ENCODE data around the gene TADA1.

Gene TADA1, protein sequence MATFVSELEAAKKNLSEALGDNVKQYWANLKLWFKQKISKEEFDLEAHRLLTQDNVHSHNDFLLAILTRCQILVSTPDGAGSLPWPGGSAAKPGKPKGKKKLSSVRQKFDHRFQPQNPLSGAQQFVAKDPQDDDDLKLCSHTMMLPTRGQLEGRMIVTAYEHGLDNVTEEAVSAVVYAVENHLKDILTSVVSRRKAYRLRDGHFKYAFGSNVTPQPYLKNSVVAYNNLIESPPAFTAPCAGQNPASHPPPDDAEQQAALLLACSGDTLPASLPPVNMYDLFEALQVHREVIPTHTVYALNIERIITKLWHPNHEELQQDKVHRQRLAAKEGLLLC

DNA sequence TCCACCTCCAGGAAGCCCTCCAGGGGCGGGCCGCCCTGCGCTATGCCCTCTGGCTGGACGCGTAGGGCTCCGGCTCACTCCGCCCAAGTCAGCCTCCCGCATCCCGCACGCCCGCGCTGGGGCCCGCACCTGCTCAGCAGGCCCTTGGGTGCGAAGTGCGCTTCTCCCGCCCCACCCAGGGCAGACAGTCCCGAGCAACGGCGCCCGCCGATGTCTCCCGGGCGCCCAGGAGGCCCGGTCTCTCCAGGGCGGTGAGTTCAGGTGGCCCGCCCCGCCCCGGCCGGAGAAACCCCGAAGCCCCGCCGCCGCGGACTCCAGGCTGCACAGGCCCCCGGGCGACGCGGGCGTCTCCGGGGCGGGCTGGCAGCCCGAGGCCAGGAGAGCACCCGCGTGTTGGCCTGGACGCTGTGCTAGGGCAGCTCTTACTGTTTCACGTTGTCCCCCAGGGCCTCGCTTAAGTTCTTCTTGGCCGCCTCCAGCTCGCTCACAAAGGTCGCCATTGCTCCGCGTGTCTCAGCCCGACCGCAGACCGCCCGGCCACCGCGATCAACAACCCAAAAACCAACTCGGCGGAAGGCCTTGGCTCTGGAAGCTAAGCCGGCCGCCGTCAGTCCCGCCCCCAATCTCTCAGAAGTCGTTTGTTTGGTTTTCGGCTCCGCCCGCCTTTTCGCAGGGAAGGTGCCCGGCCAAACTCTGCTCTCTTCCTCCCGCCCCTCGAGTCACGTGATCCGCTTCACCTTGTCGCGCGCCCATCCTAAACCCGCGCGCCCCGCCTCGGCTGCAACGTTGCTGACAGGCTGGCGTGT is at the start of gene TADA1:
Gene TADA1 (minus strand): TSS at position 531 of the 806 bp plus-strand sequence. CDS start 31 bp downstream, at position 500.
- DNase-seq: peak; percentile 100

DNA sequence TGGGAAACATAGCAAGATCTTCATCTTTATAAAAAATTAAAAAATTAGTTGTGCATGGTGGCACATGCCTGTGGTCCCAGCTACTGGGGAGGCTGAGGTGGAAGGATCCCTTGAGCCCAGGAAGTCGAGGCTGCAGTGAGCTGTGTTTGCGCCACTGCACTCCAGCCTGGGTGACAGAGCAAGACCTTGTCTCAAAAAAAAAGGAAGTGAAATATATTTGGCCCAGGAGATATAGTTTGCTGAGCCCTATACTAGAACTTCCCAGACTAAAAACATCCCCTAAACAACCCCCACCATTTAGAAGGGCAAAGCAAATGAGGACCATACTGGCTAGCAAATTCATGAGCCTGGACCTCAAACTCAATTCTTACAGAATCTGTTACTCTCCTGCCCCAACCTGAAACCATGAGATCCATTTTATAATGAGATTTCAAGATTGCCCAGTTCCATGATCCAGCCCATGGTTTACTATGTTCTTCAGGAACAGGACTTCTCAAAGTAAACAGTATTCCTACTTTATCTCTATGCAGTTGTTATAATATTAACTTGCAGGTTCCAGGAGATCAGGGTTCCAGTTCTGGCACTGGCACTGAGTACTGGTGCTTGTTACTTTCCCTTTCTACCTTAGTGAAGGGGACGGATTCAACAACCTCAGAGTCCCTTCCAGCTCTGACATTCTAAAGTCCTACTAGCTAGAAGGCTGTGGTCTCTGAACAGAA is 48.9 kb upstream of the TADA1 start:
- no peak for DNase-seq

DNA sequence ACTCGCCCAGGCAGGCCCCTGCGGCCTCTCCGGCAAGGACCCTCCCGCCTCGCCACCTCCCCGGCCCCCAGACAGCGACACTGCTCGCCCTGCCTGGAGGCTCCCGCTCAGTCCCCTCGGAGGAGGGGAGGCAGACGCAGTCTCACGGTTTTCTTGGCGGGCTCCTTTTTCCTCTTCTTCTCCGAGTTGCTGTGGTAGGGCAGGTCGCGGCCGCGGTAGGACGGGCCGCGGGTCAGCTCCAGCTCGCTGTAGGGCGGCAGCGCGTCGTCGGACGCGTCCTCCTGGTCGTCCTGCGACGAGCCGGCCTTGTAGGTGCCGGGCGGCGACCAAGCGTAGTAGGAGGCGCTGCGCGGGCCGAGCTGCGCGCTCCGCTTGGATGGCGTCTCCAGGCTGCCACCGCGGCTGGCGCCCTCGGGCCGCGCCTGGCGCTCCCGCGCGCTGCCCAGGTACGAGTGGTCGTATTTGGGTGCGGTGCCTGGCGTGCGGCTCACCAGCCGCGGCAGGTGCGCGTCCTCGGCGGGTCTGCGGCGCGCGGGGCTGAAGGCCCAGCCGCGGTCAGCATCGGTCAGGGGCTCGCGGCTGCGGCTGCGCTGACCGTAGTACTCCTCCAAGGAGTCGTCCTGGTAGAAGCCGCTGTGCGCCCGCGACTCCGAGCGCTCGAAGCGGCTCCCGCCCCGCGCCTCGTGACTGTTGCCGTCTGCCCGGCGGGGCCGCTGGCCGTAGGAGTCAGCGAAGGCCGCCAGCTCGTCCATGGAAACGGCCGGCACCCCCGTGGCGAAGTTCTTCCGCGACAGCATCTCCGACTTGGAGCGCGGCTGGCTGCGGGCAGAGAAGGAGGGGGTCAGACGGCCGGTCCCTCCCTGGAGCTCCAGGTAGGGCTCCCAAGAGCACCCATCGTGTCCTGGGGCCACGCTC is 44.8 kb upstream of the TADA1 start:
- no peak for DNase-seq

- DNase-seq: no peak
Measured at GRCh38 chr1:166918956-166919316, 42.9 kb upstream of the TADA1 start.

DNA sequence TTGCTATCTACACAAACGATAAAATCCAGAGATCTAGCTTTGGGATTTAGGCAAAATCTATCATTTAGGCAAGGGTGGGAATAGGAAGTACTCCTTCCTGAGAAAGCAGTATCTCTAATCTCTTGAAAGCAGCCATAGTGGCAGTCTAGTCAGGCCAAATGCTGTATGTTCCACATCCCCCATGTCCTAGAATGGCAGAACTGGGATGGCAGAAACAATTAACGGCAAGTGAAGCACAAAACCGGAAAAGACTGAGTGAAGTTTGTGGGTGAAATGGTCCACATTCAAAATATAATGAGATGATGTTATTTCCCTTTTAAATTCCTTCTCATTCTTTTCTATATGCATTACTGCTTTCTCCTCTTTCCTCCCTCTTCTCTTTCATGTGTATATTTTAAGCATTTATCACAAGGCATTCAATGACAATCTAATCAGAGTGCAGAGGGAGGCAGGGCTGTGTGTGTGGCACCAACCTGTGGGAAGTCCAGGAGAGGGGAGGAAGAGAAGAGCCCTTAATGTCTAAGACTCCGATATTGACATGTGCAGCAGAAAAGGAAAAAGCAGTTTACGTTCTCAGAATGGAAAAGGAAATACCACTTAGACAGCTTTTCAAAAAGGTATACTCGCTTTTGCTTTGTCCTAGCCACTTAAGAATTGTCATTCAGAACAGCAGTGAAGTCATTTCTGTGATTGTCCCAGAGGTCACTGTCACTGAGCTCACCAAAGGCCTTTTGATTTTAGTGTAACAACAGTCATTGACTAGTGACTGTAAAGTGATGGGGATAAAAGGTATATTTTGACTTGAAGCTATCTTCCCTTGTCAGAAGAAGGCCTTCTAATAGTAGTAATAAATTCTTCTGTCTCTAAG is 42.3 kb upstream of the TADA1 start:
- DNase-seq: no peak

DNA sequence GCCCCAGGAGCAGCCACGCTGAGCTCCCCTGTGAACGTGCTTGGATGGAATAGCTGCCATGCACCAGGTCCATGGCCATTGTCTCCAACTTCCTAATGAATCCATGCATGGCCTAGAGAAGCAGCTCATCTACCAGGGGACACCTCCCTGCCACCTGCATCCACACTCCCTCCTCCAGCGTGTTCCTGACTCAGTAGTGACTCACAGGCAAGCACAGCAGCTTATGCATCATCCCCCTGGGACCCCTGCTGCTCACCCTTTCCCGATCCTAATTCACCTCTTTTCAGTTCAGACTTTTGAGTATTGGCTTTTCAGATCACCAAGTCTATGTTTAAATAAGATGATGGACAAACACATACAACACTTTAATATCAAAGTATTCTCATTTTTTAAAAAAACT is 39.9 kb upstream of the TADA1 start:
- no peak for DNase-seq

DNA sequence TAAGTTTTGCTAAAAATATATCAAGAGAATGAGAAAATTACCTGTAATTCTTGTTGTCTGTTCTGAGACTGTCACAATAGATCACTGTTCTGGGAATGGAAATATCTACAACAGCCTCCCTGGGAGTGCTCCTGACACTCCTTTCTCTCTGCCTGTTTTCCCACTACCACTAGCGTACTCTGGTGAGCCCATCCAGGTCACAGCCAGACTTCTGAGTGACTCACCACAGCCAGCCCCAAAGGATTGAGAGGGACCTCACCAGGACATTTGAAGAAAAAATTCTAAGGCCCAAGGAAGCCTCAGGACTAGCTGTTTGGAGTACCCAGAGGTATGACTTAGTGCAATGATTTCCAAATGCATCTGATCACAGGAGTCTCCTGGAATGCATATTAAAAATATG is 39.0 kb upstream of the TADA1 start:
- DNase-seq: no peak

- no peak for DNase-seq
Measured at GRCh38 chr1:166914111-166914510, 38.0 kb upstream of the TADA1 start.

GRCh38 chr1:166911624-166912023 is 35.6 kb upstream of the TADA1 start:
- no peak for DNase-seq

GRCh38 chr1:166910396-166910994 is 34.4 kb upstream of the TADA1 start:
- DNase-seq: peak; percentile 90

- no peak for DNase-seq
Measured at GRCh38 chr1:166908942-166909341, 32.9 kb upstream of the TADA1 start.

GRCh38 chr1:166907763-166908162 is 31.7 kb upstream of the TADA1 start:
- no peak for DNase-seq

DNA sequence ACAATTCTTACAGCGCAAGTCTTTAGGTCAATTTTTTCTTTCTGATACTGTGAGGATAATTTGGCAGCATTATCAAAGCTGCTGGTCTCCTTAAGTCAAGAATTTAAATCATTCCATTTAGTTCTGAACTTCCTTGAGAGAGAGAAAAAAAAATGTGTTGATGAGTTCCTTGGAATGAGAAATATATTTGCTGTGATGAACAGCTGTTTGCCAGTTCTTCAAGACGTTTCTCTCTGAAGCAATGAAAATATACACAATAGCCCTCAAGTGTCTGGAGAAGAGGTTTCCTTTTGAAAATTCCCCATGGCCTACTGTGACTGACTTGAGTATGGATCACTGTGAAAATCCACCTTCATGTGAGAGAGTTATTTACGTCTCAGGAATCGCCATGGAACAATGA is 31.0 kb upstream of the TADA1 start:
- DNase-seq: no peak

GRCh38 chr1:166906647-166907046 is 30.6 kb upstream of the TADA1 start:
- DNase-seq: no peak

DNA sequence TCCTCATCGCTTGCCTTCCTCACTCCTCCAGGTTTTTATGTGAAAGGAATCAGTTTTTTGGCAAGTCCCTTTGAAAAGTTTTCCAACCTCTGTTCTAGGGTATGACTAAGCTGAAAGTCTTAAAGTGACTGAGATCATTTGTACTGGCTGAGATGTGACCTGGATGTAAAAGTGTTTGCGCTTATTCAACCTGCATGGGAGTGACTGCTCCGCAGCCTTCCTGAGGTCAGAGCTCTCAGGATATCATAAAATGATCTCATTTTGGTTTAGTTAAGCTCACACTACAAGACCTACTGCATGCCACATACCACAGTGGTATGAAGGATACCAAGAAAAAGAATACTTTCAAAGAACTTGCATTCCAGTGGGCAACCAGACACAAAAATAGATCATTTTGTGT is 29.8 kb upstream of the TADA1 start:
- DNase-seq: no peak

- DNase-seq: no peak
Measured at GRCh38 chr1:166905136-166905535, 29.1 kb upstream of the TADA1 start.

- no peak for DNase-seq
Measured at GRCh38 chr1:166903232-166903631, 27.2 kb upstream of the TADA1 start.

DNA sequence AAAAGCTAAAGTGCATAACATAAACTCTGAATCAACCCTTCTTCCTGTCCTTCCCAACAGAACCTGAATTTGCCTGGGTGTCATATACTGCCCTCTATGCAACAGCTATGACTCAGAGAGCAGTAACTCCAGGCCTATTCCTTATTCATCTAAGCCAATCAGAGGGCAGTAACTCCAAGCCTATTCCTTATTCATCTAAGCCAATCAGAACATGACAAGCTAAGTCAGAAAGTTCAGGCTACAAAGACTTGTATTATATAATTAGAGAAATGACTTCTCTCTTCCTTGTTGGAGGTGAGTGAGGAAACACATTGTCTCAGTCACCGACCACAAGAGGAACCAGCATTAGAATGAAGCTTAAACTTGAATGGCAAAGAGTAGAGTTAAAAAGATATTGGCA is 26.2 kb upstream of the TADA1 start:
- DNase-seq: peak; percentile 7

- DNase-seq: no peak
Measured at GRCh38 chr1:166900987-166901386, 24.9 kb upstream of the TADA1 start.

DNA sequence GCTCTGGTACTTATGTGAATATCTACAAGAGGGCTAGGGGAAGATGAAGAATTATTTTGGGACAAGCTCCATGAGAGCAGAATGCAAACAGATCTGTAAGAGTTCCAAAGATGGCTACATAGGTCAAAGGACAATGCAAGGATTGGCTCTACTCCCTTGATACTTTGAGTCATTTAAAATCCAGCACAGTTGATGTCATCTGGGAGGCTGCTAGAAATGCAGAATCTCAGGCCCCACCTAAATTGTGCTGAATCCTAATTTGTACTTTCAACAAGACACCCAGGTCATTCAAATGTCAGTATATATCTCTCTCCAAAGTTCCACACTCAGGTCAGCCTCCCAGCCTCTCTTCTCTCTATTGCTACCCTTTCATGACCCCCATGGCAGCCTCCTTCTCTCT is 23.7 kb upstream of the TADA1 start:
- DNase-seq: no peak

- DNase-seq: no peak
Measured at GRCh38 chr1:166895766-166896165, 19.7 kb upstream of the TADA1 start.

Measured in NCI-H69 (cell line).